HG02852 (cell line): ENCODE results near the gene PRR14.
"Not testable (repeated sequence)": the region's sequence is repeated elsewhere in the genome, so short reads cannot be mapped to it uniquely, and the experiment has no call there.

Experiments
- ATAC-seq: cut with Tn5 transposase; IDR thresholded peaks from one replicate; pipeline ENCODE4 v1.9.1; 2021; ENCODE audit warnings: mild to moderate bottlenecking, moderate library complexity; ENCODE audit not compliant: unreplicated experiment

Gene PRR14

DNA sequence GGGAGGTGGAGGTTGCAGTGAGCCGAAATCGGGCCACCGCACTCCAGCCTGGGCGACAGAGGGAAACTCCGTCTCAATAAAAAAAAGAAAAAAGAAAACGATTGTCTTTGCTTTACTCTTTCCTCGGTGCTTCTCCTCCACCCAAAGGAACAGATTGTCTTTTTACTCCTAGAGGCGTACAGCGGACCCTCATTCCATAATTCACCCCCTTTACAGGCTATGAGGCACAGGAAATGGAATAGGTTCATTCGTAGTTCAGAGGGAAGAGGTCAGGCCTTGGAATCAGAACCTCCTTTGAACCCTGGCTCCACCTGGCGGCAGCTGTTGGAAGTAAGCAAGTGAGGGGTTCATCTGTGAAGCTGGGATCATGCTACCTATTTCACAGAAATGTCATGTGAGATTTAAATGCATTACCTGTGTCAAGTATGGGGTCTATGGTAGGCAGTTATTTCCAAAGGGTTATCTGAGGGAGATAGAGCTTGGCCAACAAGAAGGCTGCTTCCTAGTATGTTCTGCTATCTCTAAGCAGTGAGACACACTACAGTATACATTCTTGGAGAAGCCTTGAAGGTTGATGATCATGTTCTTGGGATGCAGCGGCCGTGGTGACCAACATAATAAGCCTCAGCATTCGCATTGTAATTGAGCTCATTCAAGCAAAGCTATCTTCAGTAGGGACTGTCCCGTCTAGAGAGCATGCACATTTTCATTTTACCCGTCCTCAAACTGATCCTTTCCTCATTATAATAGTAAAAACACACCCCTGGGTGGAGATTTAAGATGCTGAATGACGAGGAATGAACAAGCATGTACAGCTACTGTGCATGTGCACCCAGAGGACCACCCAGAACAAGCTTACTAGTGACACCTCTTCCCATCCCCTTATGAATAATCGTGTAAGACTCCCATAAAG is 21.9 kb upstream of the PRR14 start:
- ATAC-seq = no peak

DNA sequence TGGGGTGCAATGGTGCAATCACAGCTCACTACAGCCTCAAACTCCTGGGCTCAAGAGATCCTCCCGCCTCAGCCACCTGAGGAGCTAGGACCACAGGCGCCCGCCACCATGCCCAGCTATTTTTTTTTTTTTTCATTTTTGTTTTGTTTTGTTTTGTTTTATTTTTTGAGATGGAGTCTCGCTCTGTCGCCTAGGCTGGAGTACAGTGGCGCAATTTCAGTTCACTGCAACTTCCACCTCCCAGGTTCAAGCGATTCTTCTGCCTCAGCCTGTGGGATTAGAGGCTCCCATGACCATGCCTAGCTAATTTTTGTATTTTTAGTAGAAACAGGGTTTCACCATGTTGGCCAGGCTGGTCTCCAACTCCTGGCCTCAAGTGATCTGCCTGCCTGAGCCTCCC is 18.3 kb upstream of the PRR14 start:
- ATAC-seq = not testable (repeated sequence)

DNA sequence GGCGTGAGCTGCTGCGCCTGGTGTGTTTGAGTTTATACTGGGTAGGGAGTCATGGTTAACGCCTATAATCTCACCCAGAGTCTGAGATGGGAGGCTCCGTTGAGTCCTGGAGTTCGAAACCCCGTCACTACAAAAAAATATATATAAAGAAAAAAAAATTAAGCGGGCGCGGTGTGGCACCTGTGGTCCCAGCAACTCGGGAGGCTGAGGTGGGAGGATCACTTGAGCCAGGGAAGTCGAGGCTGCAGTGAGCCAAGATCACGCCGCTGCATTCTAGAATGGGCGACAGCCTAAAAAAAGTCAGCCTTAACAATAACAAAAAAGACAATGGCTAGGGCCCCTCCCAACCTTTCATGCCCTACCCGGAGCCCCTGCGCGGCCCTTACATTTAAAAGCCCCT is 17.2 kb upstream of the PRR14 start:
- no peak for ATAC-seq

GRCh38 chr16:30636599-30636998 is 14.2 kb upstream of the PRR14 start:
- no peak for ATAC-seq

- not testable (repeated sequence) for ATAC-seq
Measured at GRCh38 chr16:30637139-30637538, 13.6 kb upstream of the PRR14 start.

DNA sequence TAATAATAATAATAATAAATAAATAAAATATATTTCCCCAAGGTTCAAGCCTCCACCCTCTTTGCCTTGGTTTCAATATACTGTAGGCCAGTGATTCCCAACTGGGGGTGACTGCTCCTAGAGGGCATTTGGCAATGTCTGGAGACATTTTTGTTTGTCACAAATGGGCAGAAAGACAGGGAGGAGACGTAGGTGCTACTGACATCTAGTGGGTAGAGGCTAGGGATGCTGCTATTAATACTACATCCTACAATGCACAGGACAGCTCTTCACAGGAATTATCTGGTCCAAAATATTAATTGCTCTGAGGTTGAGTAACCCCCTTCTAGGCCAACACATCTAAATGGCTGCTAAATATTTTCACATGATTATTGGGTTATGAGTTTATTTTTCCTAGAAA is 12.8 kb upstream of the PRR14 start:
- no peak for ATAC-seq

DNA sequence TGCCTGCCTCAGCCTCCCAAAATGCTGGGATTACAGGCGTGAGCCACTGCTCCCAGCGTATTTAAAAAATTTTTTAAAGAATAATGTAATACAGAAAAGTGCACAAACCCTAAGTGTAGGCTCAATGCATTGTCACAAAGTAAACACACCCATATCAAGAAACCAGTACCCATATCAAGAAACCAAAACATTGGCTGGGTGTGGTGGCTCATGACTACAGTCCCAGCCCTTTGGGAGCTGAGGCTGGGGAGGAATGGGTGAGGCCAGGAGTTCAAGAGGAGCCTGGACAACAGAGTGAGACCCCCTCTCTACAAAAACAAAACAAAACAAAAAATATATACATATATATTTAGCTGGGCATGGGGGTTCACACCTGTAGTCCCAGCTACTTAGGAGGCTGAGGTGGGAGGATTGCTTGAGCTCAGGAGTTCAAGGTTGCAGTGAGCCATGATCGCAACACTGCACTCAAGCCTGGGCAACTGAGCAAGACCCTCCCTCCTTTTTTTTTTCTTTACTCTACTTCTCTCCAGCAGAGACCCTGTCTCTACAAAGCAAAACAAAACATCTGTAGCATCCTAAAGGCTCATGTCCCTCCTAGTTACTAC is 9.3 kb upstream of the PRR14 start:
- no peak for ATAC-seq

DNA sequence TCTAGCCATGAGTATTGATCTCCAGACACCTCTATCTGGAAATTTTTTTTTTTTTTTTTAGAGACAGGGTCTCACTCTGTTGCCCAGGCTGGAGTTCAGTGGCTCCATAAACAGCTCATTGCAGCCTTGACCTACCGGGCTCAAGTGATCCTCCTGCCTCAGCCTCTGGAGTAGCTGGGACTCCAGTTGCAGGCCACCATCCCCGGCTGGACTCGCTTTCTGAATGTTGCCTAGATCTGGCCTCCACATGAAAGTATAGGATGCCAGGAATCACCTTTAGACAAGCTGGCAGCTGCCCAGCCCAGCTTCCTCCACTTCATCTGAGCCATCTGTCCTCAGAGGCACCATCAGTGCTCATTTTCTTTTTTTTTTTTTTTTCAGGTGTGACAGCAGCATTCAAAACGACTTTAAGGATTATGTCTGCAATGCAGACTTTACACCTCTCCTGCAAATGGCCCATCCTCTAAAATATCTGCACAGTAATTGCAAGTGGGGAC is 6.4 kb upstream of the PRR14 start:
- ATAC-seq = no peak

DNA sequence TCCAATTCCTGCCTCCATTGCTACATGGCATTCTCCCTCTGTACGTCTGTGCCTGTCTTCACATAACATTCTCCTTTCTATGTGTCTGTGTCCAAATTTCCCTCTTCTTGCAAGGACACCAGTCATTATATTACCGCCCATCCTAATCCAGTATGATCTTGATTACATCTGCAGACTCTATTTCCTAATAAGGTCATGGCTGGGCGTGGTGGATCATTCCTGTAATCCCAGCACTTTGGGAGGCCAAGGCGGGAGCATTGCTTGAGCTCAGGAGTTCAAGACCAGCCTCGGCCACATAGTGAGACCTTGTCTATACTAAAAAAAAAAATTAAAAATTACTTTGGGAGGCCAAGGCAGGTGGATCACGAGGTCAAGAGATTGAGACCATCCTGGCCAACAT is 5.0 kb upstream of the PRR14 start:
- ATAC-seq = no peak

- no peak for ATAC-seq
Measured at GRCh38 chr16:30647274-30647571, 3.5 kb upstream of the PRR14 start.

DNA sequence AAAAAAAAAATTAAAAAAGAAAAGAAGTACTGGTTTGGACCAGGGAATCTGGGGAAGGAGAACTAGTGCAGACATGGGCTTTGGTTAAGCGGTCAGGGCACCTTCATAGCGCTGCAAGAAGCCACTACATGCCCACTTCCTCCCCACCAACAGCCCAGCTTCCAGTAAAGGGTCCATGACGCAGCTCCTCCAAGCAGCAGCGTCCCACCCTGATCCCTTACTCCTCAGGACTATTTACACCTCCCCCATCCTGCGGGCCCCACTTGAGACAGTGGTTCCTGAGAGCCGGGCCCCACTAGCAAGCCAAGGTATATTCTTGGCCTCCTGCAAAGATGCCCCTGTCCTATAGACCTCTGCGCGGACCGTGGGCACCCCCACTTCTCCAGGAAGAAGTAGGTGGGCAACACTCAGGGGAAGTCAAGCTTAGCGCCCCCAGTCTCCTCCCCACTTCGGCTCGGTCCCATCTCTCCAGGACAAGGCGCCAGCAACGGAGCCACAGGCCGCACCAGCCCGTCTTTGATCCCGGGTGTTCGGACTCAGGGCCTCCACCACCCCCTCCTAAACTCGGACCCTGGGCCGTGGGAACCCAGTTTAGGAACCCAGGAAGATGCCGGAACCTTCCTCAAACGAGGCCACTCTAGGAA is 913 bp upstream of the PRR14 start:
- no peak for ATAC-seq

DNA sequence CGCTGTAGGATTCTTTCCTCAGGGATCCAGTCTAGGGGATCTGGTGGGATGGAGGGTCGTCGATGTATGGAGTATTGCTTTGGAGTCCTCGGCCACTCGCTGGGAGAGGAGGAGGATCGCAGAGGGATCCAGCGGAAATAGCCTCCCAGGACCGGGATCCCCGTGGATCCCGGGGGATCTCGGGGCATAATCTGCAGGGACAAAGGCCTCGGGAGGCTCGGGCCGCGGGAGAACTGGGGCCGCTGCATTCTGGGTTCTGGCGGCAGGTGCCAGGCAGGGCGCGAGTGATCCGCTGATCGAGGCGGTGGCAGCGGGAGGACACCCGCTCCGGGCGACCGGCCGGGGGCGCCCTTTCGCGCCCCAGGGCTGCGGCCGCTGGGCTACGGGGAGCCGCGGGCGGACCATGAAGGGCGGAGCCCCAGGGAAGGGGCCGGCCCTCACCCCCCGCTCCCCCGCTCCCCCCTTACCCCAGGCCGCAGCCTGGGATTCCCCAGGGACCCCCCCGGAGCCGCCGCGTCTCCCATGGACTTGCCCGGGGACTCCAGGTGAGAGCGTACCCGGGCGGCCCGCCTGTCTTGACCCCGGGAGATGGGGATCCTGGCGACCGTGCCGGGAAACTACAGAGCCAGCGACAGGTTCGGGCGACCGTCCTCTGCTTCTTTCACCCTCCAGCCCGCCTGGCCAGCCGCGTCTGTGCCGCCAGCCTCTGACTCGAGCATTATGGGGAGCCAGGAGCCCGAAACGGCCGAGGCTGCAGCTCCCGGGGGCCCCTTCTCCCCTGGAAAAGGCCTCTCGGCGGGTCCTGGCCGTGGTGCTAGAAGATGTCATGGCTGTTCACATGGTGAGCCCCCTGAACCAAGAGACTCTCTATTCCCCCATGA is 604 bp downstream of the PRR14 start:
- ATAC-seq = peak; percentile 37

DNA sequence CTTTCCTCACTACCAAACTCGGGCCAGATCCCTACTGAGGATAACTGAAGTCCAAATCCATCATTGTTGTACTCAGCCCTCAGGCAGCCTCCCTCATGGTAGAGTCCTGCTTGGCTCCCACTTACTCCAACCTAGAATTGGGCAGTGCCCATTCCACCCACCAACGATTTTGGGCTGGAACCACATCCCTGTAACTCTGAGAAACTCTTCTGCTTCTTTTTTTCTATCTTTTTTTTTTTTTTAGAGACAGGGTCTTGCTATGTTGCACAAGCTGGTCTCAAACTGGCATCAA is 1.2 kb downstream of the PRR14 start:
- ATAC-seq = no peak

DNA sequence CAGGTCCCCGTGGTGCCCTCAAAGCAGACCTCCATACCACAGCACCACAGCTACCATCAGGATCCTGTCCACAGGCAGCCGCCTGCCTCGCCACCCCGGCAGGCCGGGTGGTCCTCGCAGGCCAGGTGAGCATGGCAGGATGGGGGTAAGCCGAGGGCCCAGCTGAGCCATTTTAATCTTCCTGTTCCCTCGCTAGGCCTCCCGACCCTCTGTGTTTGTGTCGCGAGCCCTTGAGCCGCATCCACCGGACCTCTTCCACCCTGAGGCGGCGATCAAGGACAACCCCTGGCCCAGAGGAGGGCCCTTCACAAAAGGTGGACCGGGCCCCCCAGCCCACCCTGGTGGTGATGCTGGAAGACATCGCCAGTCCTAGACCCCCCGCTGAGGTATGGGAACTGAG is 2.0 kb downstream of the PRR14 start:
- ATAC-seq = no peak

GRCh38 chr16:30654856-30655255 is 4.1 kb downstream of the PRR14 start:
- no peak for ATAC-seq

- no peak for ATAC-seq
Measured at GRCh38 chr16:30655815-30656347, 5.1 kb downstream of the PRR14 start.

DNA sequence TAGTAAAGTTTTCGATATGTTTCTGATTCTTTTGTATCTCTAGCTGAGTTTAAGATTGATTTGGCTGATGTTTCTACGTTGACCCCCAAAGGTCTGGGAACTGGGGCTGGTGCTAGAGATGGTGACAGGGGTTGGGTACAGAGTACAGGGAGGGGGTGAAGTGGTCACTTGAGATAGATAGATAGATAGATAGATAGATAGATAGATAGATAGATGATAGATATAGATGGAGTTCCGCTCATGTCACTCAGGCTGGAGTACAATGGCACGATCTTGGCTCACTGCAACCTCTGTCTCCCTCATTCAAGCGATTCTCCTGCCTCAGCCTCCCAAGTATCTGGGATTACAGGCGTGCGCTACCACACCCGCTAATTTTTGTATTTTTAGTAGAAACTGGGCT is 5.6 kb downstream of the PRR14 start:
- ATAC-seq = no peak

- no peak for ATAC-seq
Measured at GRCh38 chr16:30656974-30657865, 6.5 kb downstream of the PRR14 start.

DNA sequence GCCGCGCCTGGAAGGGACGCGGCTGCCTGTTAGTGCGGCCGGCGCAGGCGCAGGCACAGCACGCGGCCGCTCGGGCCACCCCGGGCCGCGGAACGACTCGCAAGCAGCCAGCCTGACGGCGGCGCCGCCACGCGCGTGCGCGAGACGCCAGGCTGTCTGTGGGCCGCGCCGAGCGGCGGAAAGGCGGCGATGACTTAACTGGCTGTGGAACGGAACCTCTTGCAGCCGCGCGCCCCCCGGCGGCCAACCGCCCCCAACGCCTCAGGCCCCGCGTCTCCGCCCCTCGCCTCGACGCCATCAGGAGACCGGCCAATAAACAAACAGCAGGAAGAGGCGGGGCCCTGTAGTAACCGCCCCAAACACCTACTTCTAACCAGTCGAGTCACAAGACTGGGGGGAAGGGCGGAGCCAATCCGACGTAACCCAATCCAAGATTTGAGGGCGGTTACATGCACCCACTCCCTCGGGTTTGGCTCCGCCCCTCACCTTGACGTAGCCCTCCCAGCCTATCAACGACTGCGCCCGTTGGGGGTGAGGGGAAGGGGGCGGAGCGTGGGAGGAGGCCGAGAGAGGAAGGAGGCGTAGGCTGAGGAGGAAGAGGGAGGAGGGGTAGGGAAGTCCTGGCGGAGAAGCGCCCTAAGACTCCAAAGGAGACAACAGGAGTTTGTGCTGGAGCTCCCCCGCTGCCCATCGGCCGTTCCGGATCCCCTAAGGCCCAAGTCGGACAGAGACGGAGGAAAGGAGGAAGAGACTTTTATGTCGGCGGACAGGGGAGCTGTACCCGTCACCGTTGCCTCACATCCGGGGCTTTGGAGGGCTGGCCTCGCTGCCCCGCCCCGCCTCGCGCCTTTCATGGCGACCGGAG is 7.3 kb downstream of the PRR14 start, which contains the start of gene FBRS:
TSS of gene FBRS (plus strand) at position 566 of the 865 bp plus-strand sequence. CDS start 1,088 bp downstream, outside the sequence.
- ATAC-seq = peak; percentile 68
